ENCODE results near the gene MDM4.

MDM4 gene

GRCh38 chr1:204528241-204528640, 12.0 kb downstream of the MDM4 start:
- H3K27me3 Mint-ChIP-seq (ENCODE audit: low read depth, poor library complexity) = no peaks in the 10 kb centered on the region
- H3K4me3 Mint-ChIP-seq = no peak overlapping the region
- H3K9me3 Mint-ChIP-seq = peaks cover 10% of the 10 kb centered on the region
- TF ChIP-seq, protein P1, sequence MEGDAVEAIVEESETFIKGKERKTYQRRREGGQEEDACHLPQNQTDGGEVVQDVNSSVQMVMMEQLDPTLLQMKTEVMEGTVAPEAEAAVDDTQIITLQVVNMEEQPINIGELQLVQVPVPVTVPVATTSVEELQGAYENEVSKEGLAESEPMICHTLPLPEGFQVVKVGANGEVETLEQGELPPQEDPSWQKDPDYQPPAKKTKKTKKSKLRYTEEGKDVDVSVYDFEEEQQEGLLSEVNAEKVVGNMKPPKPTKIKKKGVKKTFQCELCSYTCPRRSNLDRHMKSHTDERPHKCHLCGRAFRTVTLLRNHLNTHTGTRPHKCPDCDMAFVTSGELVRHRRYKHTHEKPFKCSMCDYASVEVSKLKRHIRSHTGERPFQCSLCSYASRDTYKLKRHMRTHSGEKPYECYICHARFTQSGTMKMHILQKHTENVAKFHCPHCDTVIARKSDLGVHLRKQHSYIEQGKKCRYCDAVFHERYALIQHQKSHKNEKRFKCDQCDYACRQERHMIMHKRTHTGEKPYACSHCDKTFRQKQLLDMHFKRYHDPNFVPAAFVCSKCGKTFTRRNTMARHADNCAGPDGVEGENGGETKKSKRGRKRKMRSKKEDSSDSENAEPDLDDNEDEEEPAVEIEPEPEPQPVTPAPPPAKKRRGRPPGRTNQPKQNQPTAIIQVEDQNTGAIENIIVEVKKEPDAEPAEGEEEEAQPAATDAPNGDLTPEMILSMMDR (IDR thresholded peaks at IDR 0.05) = no peak
- no peak for DNase-seq
- H3K4me1 Mint-ChIP-seq = peaks cover 10% of the 10 kb centered on the region
- no peak overlapping the region for H3K27ac Mint-ChIP-seq
- H3K36me3 Mint-ChIP-seq (ENCODE audit: low read depth) = peaks cover 65% of the 10 kb centered on the region

DNA sequence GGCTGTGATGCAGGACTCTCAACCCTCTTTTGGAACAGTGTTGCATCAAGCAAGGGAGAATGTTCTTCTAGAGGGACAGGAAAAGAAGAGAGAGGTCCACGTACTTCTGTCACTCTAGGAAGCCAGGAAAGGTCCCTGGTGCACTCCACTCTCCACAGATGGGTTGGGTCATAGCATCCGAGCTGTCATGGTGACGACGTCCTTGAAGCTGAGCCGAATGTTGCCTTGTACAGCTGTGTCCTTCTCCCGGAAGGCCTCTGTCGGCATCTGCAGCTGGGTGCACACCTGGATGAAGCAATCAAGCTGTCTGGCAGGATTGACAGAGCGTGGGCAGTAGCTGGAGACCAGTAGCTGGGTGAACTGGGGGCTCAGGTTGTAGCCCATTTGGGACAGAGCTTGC, 12.5 kb downstream of the MDM4 start:
- Mint-ChIP-seq H3K9me3 (peaks cover 7% of the 10 kb centered on the region), H3K4me3 (no peak overlapping the region), H3K27ac (no peak overlapping the region), H3K27me3 (ENCODE audit: low read depth, poor library complexity) (no peaks in the 10 kb centered on the region), H3K4me1 (peaks cover 9% of the 10 kb centered on the region), H3K36me3 (ENCODE audit: low read depth) (peaks cover 66% of the 10 kb centered on the region)
- no peak for DNase-seq
- TF ChIP-seq, protein P1 (IDR thresholded peaks at IDR 0.05) = no peak

DNA sequence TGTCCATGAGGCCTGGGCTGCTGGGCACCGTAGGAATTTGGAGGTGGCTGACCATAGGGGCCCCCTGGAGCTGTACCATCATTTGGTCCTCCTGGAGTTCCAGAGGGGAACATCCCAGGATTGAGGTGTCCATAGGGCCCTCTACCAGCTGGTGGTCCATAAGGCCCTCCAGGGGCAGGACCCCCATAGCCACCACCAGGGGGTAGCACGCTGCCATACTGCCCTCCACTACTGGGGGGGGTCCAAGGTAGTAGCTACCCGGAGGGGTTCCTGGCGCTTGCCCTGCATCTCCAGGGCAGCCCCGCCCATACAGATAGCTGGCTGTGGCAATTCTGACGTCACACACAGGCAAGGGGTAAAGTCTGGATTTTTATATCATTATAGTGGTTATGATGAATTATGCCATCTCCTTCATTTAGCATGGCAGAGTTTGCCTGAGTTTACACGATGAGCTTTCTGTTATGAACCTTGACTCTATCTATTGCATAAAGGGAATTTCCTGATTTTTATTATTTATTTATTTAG, 13.2 kb downstream of the MDM4 start:
- H3K4me3 Mint-ChIP-seq = no peak overlapping the region
- H3K36me3 Mint-ChIP-seq (ENCODE audit: low read depth) = peaks cover 68% of the 10 kb centered on the region
- peaks cover 5% of the 10 kb centered on the region for H3K4me1 Mint-ChIP-seq
- peaks cover 3% of the 10 kb centered on the region for H3K9me3 Mint-ChIP-seq
- H3K27ac Mint-ChIP-seq = no peak overlapping the region
- TF ChIP-seq, protein P1 (IDR thresholded peaks at IDR 0.05) = no peak
- no peaks in the 10 kb centered on the region for H3K27me3 Mint-ChIP-seq (ENCODE audit: low read depth, poor library complexity)
- no peak for DNase-seq

DNA sequence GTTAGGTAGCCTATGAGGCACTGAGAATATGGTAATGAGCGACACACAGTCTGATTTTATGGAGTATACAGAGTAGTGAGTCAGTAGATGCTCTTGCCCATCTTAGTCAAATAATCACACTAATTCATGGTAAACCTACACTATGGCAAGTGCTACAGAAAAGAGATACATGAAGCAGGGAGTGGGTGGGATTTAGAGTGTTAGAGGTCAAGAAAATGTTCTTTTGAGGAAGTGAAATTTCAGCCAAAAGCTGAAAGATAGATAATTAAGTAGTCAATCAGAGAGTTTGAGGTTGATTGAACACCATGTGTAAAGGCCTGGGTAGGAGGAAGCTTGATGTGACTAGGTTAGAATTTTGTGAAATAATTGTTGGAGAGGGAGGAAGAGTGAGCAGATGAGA, 14.7 kb downstream of the MDM4 start:
- Mint-ChIP-seq H3K36me3 (ENCODE audit: low read depth) (peaks cover 62% of the 10 kb centered on the region), H3K4me1 (no peaks in the 10 kb centered on the region), H3K4me3 (no peak overlapping the region), H3K27me3 (ENCODE audit: low read depth, poor library complexity) (no peaks in the 10 kb centered on the region), H3K27ac (no peak overlapping the region), H3K9me3 (no peaks in the 10 kb centered on the region)
- TF ChIP-seq, protein P1 (IDR thresholded peaks at IDR 0.05) = no peak
- no peak for DNase-seq

- Mint-ChIP-seq H3K36me3 (ENCODE audit: low read depth) (peaks cover 69% of the 10 kb centered on the region), H3K27me3 (ENCODE audit: low read depth, poor library complexity) (no peaks in the 10 kb centered on the region), H3K9me3 (no peaks in the 10 kb centered on the region), H3K4me1 (no peaks in the 10 kb centered on the region), H3K4me3 (no peak overlapping the region), H3K27ac (no peak overlapping the region)
- TF ChIP-seq, protein P1 (IDR thresholded peaks at IDR 0.05) = no peak
- no peak for DNase-seq
Observed at GRCh38 chr1:204532832-204533231, 16.6 kb downstream of the MDM4 start.

DNA sequence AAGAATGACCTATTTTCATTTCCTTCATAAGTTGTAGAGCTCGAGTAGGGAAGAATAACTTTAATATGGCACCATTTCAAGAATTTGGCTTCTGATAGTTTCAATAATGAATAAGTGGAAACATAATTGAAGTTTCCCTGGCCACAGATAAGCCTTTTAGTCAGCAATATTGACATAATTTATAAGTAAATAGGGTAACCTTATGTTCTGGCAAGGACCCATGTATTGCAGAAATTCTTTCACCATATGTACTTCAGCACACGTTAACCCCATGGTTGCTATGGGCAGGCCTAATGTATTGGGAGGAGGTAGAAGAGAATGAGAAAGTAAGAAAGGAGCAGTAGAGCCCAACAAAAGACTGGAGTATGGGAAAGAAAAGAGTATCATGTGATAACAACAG, 25.4 kb downstream of the MDM4 start:
- TF ChIP-seq, protein P1 (IDR thresholded peaks at IDR 0.05) = no peak
- H3K9me3 Mint-ChIP-seq = no peaks in the 10 kb centered on the region

More for the DNA sequence above, 25.4 kb downstream of the MDM4 start:
- Mint-ChIP-seq H3K36me3 (ENCODE audit: low read depth) (peaks cover 77% of the 10 kb centered on the region), H3K27me3 (ENCODE audit: low read depth, poor library complexity) (no peaks in the 10 kb centered on the region), H3K4me3 (no peak overlapping the region), H3K27ac (no peak overlapping the region), H3K4me1 (no peaks in the 10 kb centered on the region)
- DNase-seq = no peak
